ENCODE measurements around the gene MTHFSD.

Gene MTHFSD

GRCh38 chr16:86557587-86557986 lies 2.6 kb upstream of the MTHFSD start:
- Histone ChIP-seq H3K27ac (ENCODE audit: low read length) (no peak overlapping the region), H3K27me3 (ENCODE audit: control insufficient read depth in 1 of 2, insufficient read depth in 2 of 2, low read length in 2 of 2) (peaks cover 14% of the 10 kb centered on the region in 2 donors), H3K4me3 (ENCODE audit: low read length in 2 of 2) (no peak overlapping the region)

DNA sequence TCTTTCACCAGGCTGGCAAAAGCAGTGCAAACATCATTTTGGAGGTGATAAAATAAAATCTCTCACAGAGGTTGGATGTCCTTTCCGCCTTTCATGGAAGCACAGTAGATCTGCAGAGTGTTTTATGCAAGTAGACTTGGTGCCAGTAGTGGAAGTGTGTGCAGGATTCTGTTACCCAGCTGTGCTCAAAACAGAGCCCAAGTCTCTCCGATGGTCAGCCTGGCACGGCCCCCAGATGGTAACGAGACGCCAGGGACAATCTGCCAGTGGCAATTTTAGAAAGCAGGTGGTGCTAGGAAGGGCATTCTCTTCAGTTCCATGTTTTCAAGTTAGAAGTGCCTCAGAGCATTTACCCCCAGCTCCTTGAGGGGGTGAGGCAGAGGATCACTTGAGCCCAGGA lies 1.5 kb upstream of the MTHFSD start:
- H3K9ac ChIP-seq (ENCODE audit: low read length in 2 of 2) = no peak overlapping the region
- H3K27ac ChIP-seq (ENCODE audit: low read length) = no peak overlapping the region
- H3K27me3 ChIP-seq (ENCODE audit: control insufficient read depth in 1 of 2, insufficient read depth in 2 of 2, low read length in 2 of 2) = peaks cover 12 to 14% of the 10 kb centered on the region in 2 donors
- peaks cover under 1 to 5% of the 10 kb centered on the region in 2 donors for H3K36me3 ChIP-seq (ENCODE audit: control insufficient read depth in 2 of 2, insufficient read depth in 2 of 2, low read length in 2 of 2)
- no peaks in the 10 kb centered on the region for H3K9me3 ChIP-seq (ENCODE audit: control insufficient read depth in 2 of 2, low read length in 2 of 2)
- no peak overlapping the region for H3K4me3 ChIP-seq (ENCODE audit: low read length in 2 of 2)
- H3K4me1 ChIP-seq (ENCODE audit: control insufficient read depth, insufficient read depth, low read length) = peaks cover 15% of the 10 kb centered on the region

More at GRCh38 chr16:86557587-86557986, 2.6 kb upstream of the MTHFSD start:
- H3K36me3 ChIP-seq (ENCODE audit: control insufficient read depth in 2 of 2, insufficient read depth in 2 of 2, low read length in 2 of 2) = no peaks in the 10 kb centered on the region
- H3K4me1 ChIP-seq (ENCODE audit: control insufficient read depth, insufficient read depth, low read length) = peaks cover 15% of the 10 kb centered on the region
- no peak overlapping the region for H3K9ac ChIP-seq (ENCODE audit: low read length in 2 of 2)
- H3K9me3 ChIP-seq (ENCODE audit: control insufficient read depth in 2 of 2, low read length in 2 of 2) = no peaks in the 10 kb centered on the region

- Histone ChIP-seq H3K27ac (ENCODE audit: low read length) (peak overlapping the region; percentile 82), H3K4me1 (ENCODE audit: control insufficient read depth, insufficient read depth, low read length) (peaks cover 15% of the 10 kb centered on the region), H3K9ac (ENCODE audit: low read length in 2 of 2) (peak overlapping the region; percentile 85 to 89), H3K36me3 (ENCODE audit: control insufficient read depth in 2 of 2, insufficient read depth in 2 of 2, low read length in 2 of 2) (peaks cover 2 to 10% of the 10 kb centered on the region in 2 donors), H3K9me3 (ENCODE audit: control insufficient read depth in 2 of 2, low read length in 2 of 2) (no peaks in the 10 kb centered on the region), H3K4me3 (ENCODE audit: low read length in 2 of 2) (peak overlapping the region; percentile 95 to 96), H3K27me3 (ENCODE audit: control insufficient read depth in 1 of 2, insufficient read depth in 2 of 2, low read length in 2 of 2) (peaks cover 5 to 8% of the 10 kb centered on the region in 2 donors)
Observed at GRCh38 chr16:86555704-86556075, 655 bp upstream of the MTHFSD start.

DNA sequence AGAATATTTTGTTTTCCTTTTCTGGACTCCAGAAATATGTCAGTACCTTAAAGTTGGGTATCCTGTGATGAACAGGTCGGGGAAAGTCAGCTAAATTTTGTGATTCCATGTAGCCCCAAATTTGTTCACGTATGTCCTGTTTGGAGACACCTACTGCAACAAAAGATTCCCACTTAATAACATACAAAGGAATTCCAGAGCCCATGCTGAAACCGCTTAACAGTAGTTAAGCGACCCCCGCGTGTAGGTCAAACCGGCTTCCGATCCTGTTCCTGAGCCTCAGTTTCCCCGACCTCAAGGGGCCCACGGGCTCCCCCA lies 477 bp downstream of the MTHFSD start:
- Histone ChIP-seq H3K9me3 (ENCODE audit: control insufficient read depth in 2 of 2, low read length in 2 of 2) (no peaks in the 10 kb centered on the region), H3K4me1 (ENCODE audit: control insufficient read depth, insufficient read depth, low read length) (peaks cover 15% of the 10 kb centered on the region), H3K4me3 (ENCODE audit: low read length in 2 of 2) (peak overlapping the region; percentile 95 to 96), H3K36me3 (ENCODE audit: control insufficient read depth in 2 of 2, insufficient read depth in 2 of 2, low read length in 2 of 2) (peaks cover 11 to 21% of the 10 kb centered on the region in 2 donors), H3K27ac (ENCODE audit: low read length) (peak overlapping the region; percentile 82), H3K9ac (ENCODE audit: low read length in 2 of 2) (peak overlapping the region; percentile 85 to 95), H3K27me3 (ENCODE audit: control insufficient read depth in 1 of 2, insufficient read depth in 2 of 2, low read length in 2 of 2) (peaks cover 0 to 3% of the 10 kb centered on the region in 2 donors)

DNA sequence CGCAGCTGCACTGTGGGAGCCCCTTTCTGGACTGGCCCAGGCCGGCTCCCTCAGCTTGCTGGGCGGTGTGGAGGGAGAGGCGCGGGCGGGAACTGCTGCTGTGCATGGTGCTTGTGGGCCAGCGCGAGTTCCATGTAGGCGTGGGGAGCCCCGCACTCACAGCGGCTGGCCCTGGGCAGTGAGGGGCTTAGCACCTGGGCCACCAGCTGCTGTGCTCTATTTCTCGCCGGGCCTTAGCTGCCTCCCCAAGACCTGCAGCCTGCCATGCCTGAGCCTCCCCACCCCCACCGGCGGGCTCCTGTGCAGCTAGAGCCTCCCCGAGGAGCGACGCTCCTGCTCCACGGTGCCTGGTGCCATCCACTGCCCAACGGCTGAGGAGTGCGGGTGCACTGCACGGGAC lies 1.7 kb downstream of the MTHFSD start:
- Histone ChIP-seq H3K36me3 (ENCODE audit: control insufficient read depth in 2 of 2, insufficient read depth in 2 of 2, low read length in 2 of 2) (peaks cover 19 to 22% of the 10 kb centered on the region in 2 donors), H3K4me1 (ENCODE audit: control insufficient read depth, insufficient read depth, low read length) (peaks cover 15% of the 10 kb centered on the region), H3K9ac (ENCODE audit: low read length in 2 of 2) (no peak overlapping the region), H3K9me3 (ENCODE audit: control insufficient read depth in 2 of 2, low read length in 2 of 2) (no peaks in the 10 kb centered on the region), H3K4me3 (ENCODE audit: low read length in 2 of 2) (no peak overlapping the region), H3K27ac (ENCODE audit: low read length) (no peak overlapping the region), H3K27me3 (ENCODE audit: control insufficient read depth in 1 of 2, insufficient read depth in 2 of 2, low read length in 2 of 2) (peaks cover 0 to 3% of the 10 kb centered on the region in 2 donors)

GRCh38 chr16:86550281-86550680 lies 4.8 kb downstream of the MTHFSD start:
- H3K36me3 ChIP-seq (ENCODE audit: control insufficient read depth in 2 of 2, insufficient read depth in 2 of 2, low read length in 2 of 2) = peaks cover 40 to 44% of the 10 kb centered on the region in 2 donors

DNA sequence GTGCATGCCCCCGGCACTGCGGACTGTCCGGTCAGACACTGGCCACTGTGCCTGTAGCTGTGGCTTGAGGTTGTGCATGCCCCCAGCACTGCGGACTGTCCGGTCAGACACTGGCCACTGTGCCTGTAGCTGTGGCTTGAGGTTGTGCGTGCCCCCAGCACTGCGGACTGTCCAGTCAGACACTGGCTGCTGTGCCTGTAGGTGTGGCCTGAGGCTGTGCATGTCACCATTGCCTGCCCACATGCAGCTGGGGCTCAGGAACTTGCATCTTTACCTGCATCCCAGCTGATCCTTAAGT lies 5.2 kb downstream of the MTHFSD start:
- Histone ChIP-seq H3K9me3 (ENCODE audit: control insufficient read depth in 2 of 2, low read length in 2 of 2) (no peaks in the 10 kb centered on the region), H3K27me3 (ENCODE audit: control insufficient read depth in 1 of 2, insufficient read depth in 2 of 2, low read length in 2 of 2) (no peaks in the 10 kb centered on the region), H3K4me1 (ENCODE audit: control insufficient read depth, insufficient read depth, low read length) (peaks cover 9% of the 10 kb centered on the region), H3K36me3 (ENCODE audit: control insufficient read depth in 2 of 2, insufficient read depth in 2 of 2, low read length in 2 of 2) (peaks cover 40 to 44% of the 10 kb centered on the region in 2 donors), H3K9ac (ENCODE audit: low read length in 2 of 2) (no peak overlapping the region), H3K4me3 (ENCODE audit: low read length in 2 of 2) (no peak overlapping the region), H3K27ac (ENCODE audit: low read length) (no peak overlapping the region)

More at GRCh38 chr16:86550281-86550680, 4.8 kb downstream of the MTHFSD start:
- Histone ChIP-seq H3K27ac (ENCODE audit: low read length) (no peak overlapping the region), H3K4me1 (ENCODE audit: control insufficient read depth, insufficient read depth, low read length) (peaks cover 9% of the 10 kb centered on the region), H3K4me3 (ENCODE audit: low read length in 2 of 2) (no peak overlapping the region), H3K9me3 (ENCODE audit: control insufficient read depth in 2 of 2, low read length in 2 of 2) (no peaks in the 10 kb centered on the region), H3K27me3 (ENCODE audit: control insufficient read depth in 1 of 2, insufficient read depth in 2 of 2, low read length in 2 of 2) (no peaks in the 10 kb centered on the region), H3K9ac (ENCODE audit: low read length in 2 of 2) (no peak overlapping the region)

DNA sequence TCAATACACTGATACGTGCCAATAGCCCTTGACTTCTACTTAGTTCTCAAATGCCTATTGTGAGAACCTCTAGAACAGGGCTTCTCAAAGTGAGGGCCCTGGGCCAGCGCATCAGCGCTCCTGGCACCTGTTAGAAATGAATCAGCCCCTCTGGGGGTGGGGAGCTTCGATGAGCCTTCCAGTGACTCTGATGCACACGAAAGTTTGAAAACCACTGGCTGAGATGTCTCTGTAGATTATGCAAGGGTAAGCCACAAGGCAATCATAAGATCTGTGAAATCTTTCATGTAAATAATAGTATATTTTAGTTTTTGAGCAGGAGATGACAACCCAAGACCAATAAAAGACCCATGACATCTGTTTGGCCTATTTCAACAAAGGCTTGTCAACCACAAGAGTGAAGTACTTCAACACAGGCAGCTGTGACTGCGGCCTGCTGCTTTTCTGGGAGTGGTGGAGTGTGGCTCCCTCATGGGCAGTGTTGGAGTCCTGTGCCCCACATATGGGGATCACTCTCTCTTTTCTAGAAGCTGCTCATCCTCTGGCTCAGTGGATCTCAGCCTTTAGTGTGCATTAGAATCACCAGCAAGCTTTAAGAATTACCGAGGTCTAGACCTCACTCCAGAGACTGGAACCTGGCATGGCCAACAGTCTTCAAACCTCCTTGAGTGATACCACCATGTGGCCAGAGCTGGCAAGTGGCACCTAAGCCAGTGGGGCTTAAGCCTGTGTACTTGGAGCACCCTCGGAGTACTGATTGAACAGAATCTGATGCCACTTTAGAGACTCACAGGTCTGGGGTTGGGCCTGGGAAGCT lies 5.8 kb downstream of the MTHFSD start:
- Histone ChIP-seq H3K36me3 (ENCODE audit: control insufficient read depth in 2 of 2, insufficient read depth in 2 of 2, low read length in 2 of 2) (peaks cover 42 to 44% of the 10 kb centered on the region in 2 donors), H3K27me3 (ENCODE audit: control insufficient read depth in 1 of 2, insufficient read depth in 2 of 2, low read length in 2 of 2) (no peaks in the 10 kb centered on the region), H3K27ac (ENCODE audit: low read length) (no peak overlapping the region), H3K4me1 (ENCODE audit: control insufficient read depth, insufficient read depth, low read length) (peaks cover 7% of the 10 kb centered on the region), H3K9me3 (ENCODE audit: control insufficient read depth in 2 of 2, low read length in 2 of 2) (no peaks in the 10 kb centered on the region), H3K9ac (ENCODE audit: low read length in 2 of 2) (no peak overlapping the region), H3K4me3 (ENCODE audit: low read length in 2 of 2) (no peak overlapping the region)

GRCh38 chr16:86547286-86547685 lies 7.7 kb downstream of the MTHFSD start:
- H3K4me1 ChIP-seq (ENCODE audit: control insufficient read depth, insufficient read depth, low read length) = no peaks in the 10 kb centered on the region
- no peak overlapping the region for H3K4me3 ChIP-seq (ENCODE audit: low read length in 2 of 2)
- no peak overlapping the region for H3K9ac ChIP-seq (ENCODE audit: low read length in 2 of 2)
- H3K36me3 ChIP-seq (ENCODE audit: control insufficient read depth in 2 of 2, insufficient read depth in 2 of 2, low read length in 2 of 2) = peaks cover 44 to 48% of the 10 kb centered on the region in 2 donors
- H3K9me3 ChIP-seq (ENCODE audit: control insufficient read depth in 2 of 2, low read length in 2 of 2) = no peaks in the 10 kb centered on the region
- H3K27me3 ChIP-seq (ENCODE audit: control insufficient read depth in 1 of 2, insufficient read depth in 2 of 2, low read length in 2 of 2) = no peaks in the 10 kb centered on the region
- H3K27ac ChIP-seq (ENCODE audit: low read length) = no peak overlapping the region

GRCh38 chr16:86546638-86547013 lies 8.4 kb downstream of the MTHFSD start:
- Histone ChIP-seq H3K4me1 (ENCODE audit: control insufficient read depth, insufficient read depth, low read length) (no peaks in the 10 kb centered on the region), H3K9ac (ENCODE audit: low read length in 2 of 2) (no peak overlapping the region), H3K4me3 (ENCODE audit: low read length in 2 of 2) (no peak overlapping the region), H3K9me3 (ENCODE audit: control insufficient read depth in 2 of 2, low read length in 2 of 2) (no peaks in the 10 kb centered on the region), H3K27ac (ENCODE audit: low read length) (no peak overlapping the region), H3K27me3 (ENCODE audit: control insufficient read depth in 1 of 2, insufficient read depth in 2 of 2, low read length in 2 of 2) (no peaks in the 10 kb centered on the region), H3K36me3 (ENCODE audit: control insufficient read depth in 2 of 2, insufficient read depth in 2 of 2, low read length in 2 of 2) (peaks cover 44 to 53% of the 10 kb centered on the region in 2 donors)

DNA sequence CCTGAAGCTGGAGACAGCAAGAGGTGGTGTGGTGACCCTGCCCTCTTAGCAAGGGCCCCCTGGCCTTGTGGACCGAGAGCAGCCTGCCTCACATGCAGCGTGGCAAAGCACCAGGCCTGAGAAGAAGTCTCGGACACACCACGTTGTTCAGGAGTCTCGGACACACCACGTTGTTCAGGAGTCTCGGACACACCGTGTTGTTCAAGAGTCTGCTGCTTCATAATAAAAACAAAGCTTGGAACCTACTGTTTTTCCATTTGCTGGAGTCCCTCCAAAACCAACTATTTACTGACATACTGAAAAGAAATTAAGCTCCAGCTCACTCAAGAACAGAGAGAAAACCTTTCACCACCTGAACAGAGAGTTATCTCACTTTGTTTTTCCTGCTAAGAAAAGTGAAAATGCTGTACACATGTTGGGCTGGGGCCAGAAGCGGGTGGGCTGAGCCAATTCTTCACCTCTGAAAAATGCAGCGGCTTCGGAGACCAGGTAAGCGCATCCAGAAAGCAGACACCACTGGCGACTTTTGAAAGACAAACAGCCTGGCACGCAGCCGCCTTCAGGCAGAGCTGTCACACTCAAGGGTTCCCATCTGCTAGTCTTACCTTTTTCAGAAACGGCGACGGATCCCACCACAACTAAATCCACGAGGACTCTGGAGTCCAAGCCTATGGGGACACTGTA lies 8.9 kb downstream of the MTHFSD start:
- Histone ChIP-seq H3K36me3 (ENCODE audit: control insufficient read depth in 2 of 2, insufficient read depth in 2 of 2, low read length in 2 of 2) (peaks cover 45 to 54% of the 10 kb centered on the region in 2 donors), H3K27me3 (ENCODE audit: control insufficient read depth in 1 of 2, insufficient read depth in 2 of 2, low read length in 2 of 2) (no peaks in the 10 kb centered on the region), H3K4me1 (ENCODE audit: control insufficient read depth, insufficient read depth, low read length) (no peaks in the 10 kb centered on the region), H3K27ac (ENCODE audit: low read length) (no peak overlapping the region), H3K9me3 (ENCODE audit: control insufficient read depth in 2 of 2, low read length in 2 of 2) (no peaks in the 10 kb centered on the region), H3K9ac (ENCODE audit: low read length in 2 of 2) (no peak overlapping the region), H3K4me3 (ENCODE audit: low read length in 2 of 2) (no peak overlapping the region)

All from stomach smooth muscle (tissue), 2 donors.